Ishikawa (cell line): ENCODE data around the gene NUP35.

ENCODE experiments used
- CEBPB ChIP-seq: IDR thresholded peaks from 2 replicates; pipeline ENCODE4 v1.6.1; 2012
- CREB1 ChIP-seq: IDR thresholded peaks from 2 replicates; pipeline ENCODE4 v1.6.1; 2012; ENCODE audit warnings: low read depth
- EGR1 ChIP-seq: IDR thresholded peaks from 2 replicates; pipeline ENCODE4 v1.6.1; 2012
- EP300 ChIP-seq: IDR thresholded peaks from 2 replicates; pipeline ENCODE4 v1.6.1; 2012; ENCODE audit warnings: borderline replicate concordance
- FOXM1 ChIP-seq: IDR thresholded peaks from 2 replicates; pipeline ENCODE4 v1.6.1; 2012; ENCODE audit warnings: low read depth, borderline replicate concordance
- NFIC ChIP-seq: IDR thresholded peaks from 2 replicates; pipeline ENCODE4 v1.6.1; 2012
- RAD21 ChIP-seq: IDR thresholded peaks from 2 replicates; pipeline ENCODE4 v1.6.1; 2012; ENCODE audit warnings: low read depth
- REST ChIP-seq: IDR thresholded peaks from 2 replicates; pipeline ENCODE4 v1.6.1; 2012; ENCODE audit warnings: low read depth, mild to moderate bottlenecking
- TAF1 ChIP-seq: IDR thresholded peaks from 2 replicates; pipeline ENCODE4 v1.6.1; 2012; ENCODE audit warnings: low read depth, mild to moderate bottlenecking
- TCF12 ChIP-seq: IDR thresholded peaks from 2 replicates; pipeline ENCODE4 v1.6.1; 2012; ENCODE audit warnings: low read depth
- TEAD4 ChIP-seq: IDR thresholded peaks from 2 replicates; pipeline ENCODE4 v1.6.1; 2012
- USF1 ChIP-seq: IDR thresholded peaks from 2 replicates; pipeline ENCODE4 v1.6.1; 2012
- YY1 ChIP-seq: IDR thresholded peaks from 2 replicates; pipeline ENCODE4 v1.6.1; 2012; ENCODE audit warnings: low read depth
- ZBTB7A ChIP-seq: IDR thresholded peaks from 2 replicates; pipeline ENCODE4 v1.6.1; 2012; ENCODE audit warnings: low read depth
- TF ChIP-seq, protein P1 (sequence below): IDR thresholded peaks from 2 replicates; pipeline ENCODE4 v1.6.1; 2012

NUP35 gene

GRCh38 chr2:183186766-183187165, 62.5 kb downstream of the NUP35 start:
- no peak for TF ChIP-seq NFIC
- TF ChIP-seq, protein P1, sequence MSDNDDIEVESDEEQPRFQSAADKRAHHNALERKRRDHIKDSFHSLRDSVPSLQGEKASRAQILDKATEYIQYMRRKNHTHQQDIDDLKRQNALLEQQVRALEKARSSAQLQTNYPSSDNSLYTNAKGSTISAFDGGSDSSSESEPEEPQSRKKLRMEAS, result no peak
- TF ChIP-seq YY1, result no peak
- TF ChIP-seq USF1, result no peak
- no peak for TF ChIP-seq TAF1
- no peak for TF ChIP-seq CREB1
- no peak for TF ChIP-seq TCF12
- TF ChIP-seq FOXM1, result no peak

GRCh38 chr2:183192343-183192742, 68.1 kb downstream of the NUP35 start:
- TF ChIP-seq NFIC, result no peak

GRCh38 chr2:183193904-183194303, 69.7 kb downstream of the NUP35 start:
- TF ChIP-seq TAF1 (no peak), YY1 (no peak), TCF12 (no peak), USF1 (no peak), REST (no peak), RAD21 (no peak), TEAD4 (no peak), FOXM1 (no peak), ZBTB7A (no peak), EP300 (no peak), CEBPB (no peak), NFIC (no peak), CREB1 (no peak), EGR1 (no peak)
- TF ChIP-seq, protein P1, result no peak

DNA sequence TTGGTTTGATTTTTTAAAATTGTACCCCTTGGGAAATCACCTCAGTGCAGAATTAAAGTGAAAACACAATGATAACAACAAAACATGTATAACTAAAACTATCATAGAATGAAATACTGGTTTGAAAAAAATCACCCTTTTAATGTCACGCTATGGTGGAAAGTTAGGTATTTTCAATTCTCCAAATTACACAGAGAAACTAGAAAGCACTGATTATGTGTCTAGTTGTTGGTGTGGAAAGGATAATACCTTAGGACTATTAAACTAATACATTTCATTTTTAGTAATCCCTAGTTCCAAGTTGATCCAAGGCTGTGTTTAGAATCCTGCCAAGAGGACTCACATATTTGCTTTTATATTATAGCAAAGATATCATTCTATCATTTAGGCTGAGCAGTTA, 71.2 kb downstream of the NUP35 start:
- TF ChIP-seq USF1, result no peak
- no peak for TF ChIP-seq TEAD4
- no peak for TF ChIP-seq REST
- TF ChIP-seq FOXM1, result no peak
- no peak for TF ChIP-seq TCF12
- no peak for TF ChIP-seq EGR1
- TF ChIP-seq CEBPB, result no peak
- no peak for TF ChIP-seq NFIC
- TF ChIP-seq ZBTB7A, result no peak
- no peak for TF ChIP-seq YY1
- no peak for TF ChIP-seq EP300
- TF ChIP-seq CREB1, result no peak
- no peak for TF ChIP-seq TAF1
- TF ChIP-seq RAD21, result no peak

- TF ChIP-seq TEAD4 (no peak), EGR1 (no peak), NFIC (no peak), USF1 (no peak), TAF1 (no peak)
Observed at GRCh38 chr2:183195998-183196409, 71.8 kb downstream of the NUP35 start.

DNA sequence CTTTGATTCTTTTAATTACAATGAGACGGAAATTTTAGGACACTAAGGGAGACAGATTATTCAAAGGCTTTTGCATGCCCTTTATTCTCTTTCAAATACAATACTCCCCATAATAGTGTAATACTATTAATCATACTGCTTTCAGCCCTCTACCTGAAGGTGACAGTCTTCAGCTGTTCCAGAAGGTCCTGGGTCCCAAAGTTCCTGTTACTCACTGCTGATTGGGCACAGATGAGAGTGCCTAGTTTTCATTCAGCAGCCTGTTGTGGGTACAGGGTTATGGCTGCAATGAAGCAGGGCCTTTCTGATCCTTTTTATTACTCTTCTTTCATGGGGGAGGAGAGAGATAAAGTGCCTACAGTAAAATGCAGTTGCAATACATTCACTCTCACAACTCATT, 80.2 kb downstream of the NUP35 start:
- TF ChIP-seq USF1 (no peak), ZBTB7A (no peak), YY1 (no peak), CREB1 (no peak), TEAD4 (no peak), EGR1 (no peak), CEBPB (no peak), TCF12 (no peak), EP300 (no peak), RAD21 (no peak)
